Measurements from ENCODE around the gene KCND3. TPM values are rescaled to one million over a fixed set of nuclear protein-coding genes. Genes with fewer than 3 reads are reported as not detected.

KCND3 gene
- total and polyA plus RNA-seq, 8 donors = 0.87 to 15.8 (median 4.5) TPM

GRCh38 chr1:111756124-111756513 is 233.3 kb downstream of the KCND3 start:
- H3K4me3 ChIP-seq = peak overlapping the region; percentile 81 to 84 (median 82)
- DNase-seq = no peak
- H3K27ac ChIP-seq = peak overlapping the region; percentile 88 to 94 (median 90)
- no peaks in the 10 kb centered on the region for H3K9me3 ChIP-seq
- no peak for TF ChIP-seq POLR2A (IDR thresholded peaks at IDR 0.05)
- no peak for TF ChIP-seq POLR2AphosphoS5 (IDR thresholded peaks at IDR 0.05)
- WGBS, 5 donors = 0 to 1% (median 0%) methylated on average over 34 to 35 of the region's 35 CpGs
- peaks cover 8 to 37% (median 24%) of the 10 kb centered on the region in 4 donors for H3K4me1 ChIP-seq
- no peaks in the 10 kb centered on the region for H3K27me3 ChIP-seq
- peaks cover 8 to 33% (median 28%) of the 10 kb centered on the region in 4 donors for H3K36me3 ChIP-seq
- intact Hi-C loops (cut with DNase I; ENCODE audit: low total_unique reads) = no loop called here

GRCh38 chr1:111755331-111756123 is 233.9 kb downstream of the KCND3 start, which contains the start of gene DDX20:
Gene DDX20 (plus strand): TSS chr1:111755901. CDS start chr1:111755925, 24 bp downstream.
- peak; percentile 92 to 98 for DNase-seq
- intact Hi-C loops (cut with DNase I; ENCODE audit: low total_unique reads) = no loop called here
- H3K9me3 ChIP-seq = no peaks in the 10 kb centered on the region
- H3K27ac ChIP-seq = peak within 1 kb of the TSS; percentile 88 to 94 (median 90)
- 0% methylated on average over 57 to 67 of the region's 67 CpGs for WGBS, 5 donors
- peak within 1 kb of the TSS; percentile 81 to 84 (median 82) for H3K4me3 ChIP-seq
- TF ChIP-seq EP300 (IDR thresholded peaks at IDR 0.05) = no peak
- no peak for TF ChIP-seq POLR2A (IDR thresholded peaks at IDR 0.05)
- TF ChIP-seq CTCF (IDR thresholded peaks at IDR 0.05) = peak in 5 of 7 experiments; percentile 68 to 93 (median 87)
- TF ChIP-seq POLR2AphosphoS5 (IDR thresholded peaks at IDR 0.05) = peak; percentile 70 to 86 (median 79)
- no peaks in the 10 kb centered on the region for H3K27me3 ChIP-seq
- H3K4me1 ChIP-seq = peaks cover 8 to 39% (median 27%) of the 10 kb centered on the region in 4 donors
- peaks cover 2 to 27% (median 22%) of the 10 kb centered on the region in 4 donors for H3K36me3 ChIP-seq

DNA sequence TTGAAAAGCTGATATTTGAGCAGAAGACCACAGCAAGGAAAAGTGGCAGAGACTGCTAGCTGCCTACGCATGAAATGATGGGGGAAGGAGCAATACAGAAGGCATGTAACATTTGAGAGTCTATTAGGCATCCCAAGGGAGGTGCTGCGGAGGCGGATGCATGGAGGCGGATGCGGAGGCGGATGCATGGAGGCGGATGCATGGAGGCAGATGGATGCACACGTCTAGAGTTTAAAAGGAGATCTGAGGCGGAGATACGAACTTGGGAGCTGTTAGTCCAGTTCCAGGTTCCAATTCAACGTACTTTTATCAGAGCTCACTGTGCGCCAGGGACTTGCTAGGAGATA is 234.5 kb downstream of the KCND3 start:
- WGBS, 5 donors = 0 to 2% (median 1%) methylated on average over 12 of the region's 12 CpGs
- intact Hi-C loops (cut with DNase I; ENCODE audit: low total_unique reads) = no loop called here

GRCh38 chr1:111751906-111752575 is 237.4 kb downstream of the KCND3 start:
- H3K27ac ChIP-seq = no peak overlapping the region

More for the DNA sequence above, 234.5 kb downstream of the KCND3 start:
- Histone ChIP-seq H3K4me3 (peak overlapping the region; percentile 81 to 84 (median 82)), H3K27ac (peak overlapping the region; percentile 88 to 94 (median 90)), H3K27me3 (no peaks in the 10 kb centered on the region), H3K36me3 (peaks cover 0 to 22% (median 16%) of the 10 kb centered on the region in 4 donors), H3K4me1 (peaks cover 8 to 39% (median 27%) of the 10 kb centered on the region in 4 donors), H3K9me3 (no peaks in the 10 kb centered on the region)
- DNase-seq = peak; percentile 44 to 85
- TF ChIP-seq CTCF (IDR thresholded peaks at IDR 0.05) (no peak), EP300 (IDR thresholded peaks at IDR 0.05) (no peak), POLR2AphosphoS5 (IDR thresholded peaks at IDR 0.05) (no peak), POLR2A (IDR thresholded peaks at IDR 0.05) (no peak)

More at GRCh38 chr1:111751906-111752575, 237.4 kb downstream of the KCND3 start:
- H3K27me3 ChIP-seq = no peaks in the 10 kb centered on the region
- no peaks in the 10 kb centered on the region for H3K9me3 ChIP-seq
- no peaks in the 10 kb centered on the region for H3K36me3 ChIP-seq
- WGBS, 5 donors = 43 to 59% (median 46%) methylated on average over 2 of the region's 2 CpGs
- TF ChIP-seq EP300 (IDR thresholded peaks at IDR 0.05) (no peak), POLR2A (IDR thresholded peaks at IDR 0.05) (no peak), POLR2AphosphoS5 (IDR thresholded peaks at IDR 0.05) (no peak), CTCF (IDR thresholded peaks at IDR 0.05) (no peak)
- no peak overlapping the region for H3K4me3 ChIP-seq
- DNase-seq = no peak
- intact Hi-C loops (cut with DNase I; ENCODE audit: low total_unique reads) = no loop called here
- H3K4me1 ChIP-seq = peaks cover 7 to 31% (median 16%) of the 10 kb centered on the region in 4 donors
